ENCODE results near the gene PANX2.

Gene PANX2

DNA sequence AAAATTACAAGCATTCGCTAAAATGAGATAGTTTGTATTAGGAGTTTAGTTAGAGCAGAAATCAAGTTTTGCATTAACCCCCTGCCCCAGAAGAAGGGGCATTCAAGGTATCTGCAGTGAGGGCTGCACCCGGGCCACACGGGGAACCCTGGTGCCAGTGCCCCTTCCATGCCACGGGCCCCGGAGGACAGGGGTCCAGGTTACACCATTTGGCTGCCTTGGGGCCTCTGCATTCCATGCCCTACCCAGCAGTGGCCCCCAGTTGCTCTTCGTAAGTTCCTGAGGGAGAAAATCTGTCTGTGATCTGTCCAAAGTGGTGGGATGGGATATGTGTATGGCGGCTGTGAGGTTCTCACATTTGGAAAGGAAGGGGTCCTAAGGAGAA, 16.8 kb upstream of the PANX2 start:
- TF ChIP-seq CTCF (IDR thresholded peaks at IDR 0.05; ENCODE audit: control insufficient read depth, insufficient read depth, low read depth, low read length, missing control alignments) = no peak
- no peak overlapping the region for H3K4me3 ChIP-seq (ENCODE audit: control insufficient read depth, low read depth, low read length)
- no peak for DNase-seq (ENCODE audit: low read depth)

DNA sequence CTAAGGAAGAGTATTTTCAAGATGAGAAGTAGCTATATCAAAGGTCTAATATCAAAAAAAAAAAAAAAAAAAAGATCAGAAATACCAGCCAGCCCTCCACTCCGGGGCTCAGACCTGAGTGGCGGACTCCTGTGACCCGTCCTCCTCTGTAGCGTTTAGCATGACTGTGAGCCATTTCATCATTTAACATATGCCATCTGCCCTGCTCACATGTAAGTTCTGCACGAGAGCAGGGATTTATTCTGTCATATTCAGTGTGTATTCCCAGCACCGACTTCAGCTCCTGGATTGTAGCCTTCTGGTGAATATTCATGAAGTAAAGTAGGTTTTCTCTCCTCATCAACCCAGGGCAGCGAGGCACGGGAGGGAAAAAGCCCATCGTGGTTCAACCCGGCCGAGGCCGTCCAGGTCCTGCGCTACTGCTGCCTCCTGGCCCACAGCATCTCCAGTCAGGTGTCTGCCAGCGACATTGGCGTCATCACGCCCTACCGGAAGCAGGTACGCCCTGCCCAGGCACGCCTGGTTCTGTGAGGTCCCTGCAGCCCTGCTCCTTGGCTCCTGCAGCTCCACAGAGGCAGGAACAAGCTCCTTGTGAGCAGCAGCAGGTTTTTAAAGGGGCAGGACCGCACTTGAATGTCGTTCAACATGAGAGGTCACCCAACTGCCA, 12.7 kb upstream of the PANX2 start:
- H3K4me3 ChIP-seq (ENCODE audit: control insufficient read depth, low read depth, low read length) = no peak overlapping the region
- no peak for TF ChIP-seq CTCF (IDR thresholded peaks at IDR 0.05; ENCODE audit: control insufficient read depth, insufficient read depth, low read depth, low read length, missing control alignments)
- DNase-seq (ENCODE audit: low read depth) = no peak

- DNase-seq (ENCODE audit: low read depth) = no peak
- H3K4me3 ChIP-seq (ENCODE audit: control insufficient read depth, low read depth, low read length) = no peak overlapping the region
- TF ChIP-seq CTCF (IDR thresholded peaks at IDR 0.05; ENCODE audit: control insufficient read depth, insufficient read depth, low read depth, low read length, missing control alignments) = no peak
These were observed 9.6 kb upstream of the PANX2 start for GRCh38 chr22:50160947-50161346.

GRCh38 chr22:50161508-50162390, 8.8 kb upstream of the PANX2 start:
- no peak for TF ChIP-seq CTCF (IDR thresholded peaks at IDR 0.05; ENCODE audit: control insufficient read depth, insufficient read depth, low read depth, low read length, missing control alignments)
- no peak overlapping the region for H3K4me3 ChIP-seq (ENCODE audit: control insufficient read depth, low read depth, low read length)
- DNase-seq (ENCODE audit: low read depth) = no peak

DNA sequence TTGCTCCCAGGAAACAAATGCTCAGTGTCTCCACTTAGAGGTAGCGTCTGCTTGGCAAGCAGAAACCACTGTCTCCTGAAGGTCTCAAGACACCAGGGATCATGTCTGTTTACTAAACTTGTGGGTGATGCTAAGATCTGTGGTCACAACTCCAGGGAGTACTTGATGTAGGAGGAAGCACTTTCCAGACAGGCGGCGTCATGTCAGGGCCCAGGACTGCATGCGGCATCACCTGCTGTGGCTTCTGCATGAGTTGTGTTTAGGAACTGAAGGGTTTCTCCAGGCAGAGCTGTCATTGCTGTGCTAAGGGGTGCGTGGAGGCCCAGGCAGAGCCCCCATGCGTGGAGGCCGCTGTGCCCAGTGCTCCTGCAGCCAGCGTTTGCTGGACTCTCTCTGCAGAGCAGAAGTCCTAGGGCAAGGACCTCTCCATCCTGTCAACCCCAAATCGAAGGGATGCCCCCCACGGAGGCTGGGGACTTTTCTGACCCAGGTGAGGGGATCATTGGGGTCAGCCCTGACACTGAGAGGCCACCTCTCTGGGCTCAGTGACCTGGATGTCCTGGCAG, 8.1 kb upstream of the PANX2 start:
- TF ChIP-seq CTCF (IDR thresholded peaks at IDR 0.05; ENCODE audit: control insufficient read depth, insufficient read depth, low read depth, low read length, missing control alignments) = no peak
- no peak for DNase-seq (ENCODE audit: low read depth)
- no peak overlapping the region for H3K4me3 ChIP-seq (ENCODE audit: control insufficient read depth, low read depth, low read length)

GRCh38 chr22:50165436-50166123, 5.0 kb upstream of the PANX2 start:
- TF ChIP-seq CTCF (IDR thresholded peaks at IDR 0.05; ENCODE audit: control insufficient read depth, insufficient read depth, low read depth, low read length, missing control alignments) = no peak
- no peak overlapping the region for H3K4me3 ChIP-seq (ENCODE audit: control insufficient read depth, low read depth, low read length)
- no peak for DNase-seq (ENCODE audit: low read depth)

All from AG09309 (cell line).